ENCODE measurements around the gene CCDC127.

DNA sequence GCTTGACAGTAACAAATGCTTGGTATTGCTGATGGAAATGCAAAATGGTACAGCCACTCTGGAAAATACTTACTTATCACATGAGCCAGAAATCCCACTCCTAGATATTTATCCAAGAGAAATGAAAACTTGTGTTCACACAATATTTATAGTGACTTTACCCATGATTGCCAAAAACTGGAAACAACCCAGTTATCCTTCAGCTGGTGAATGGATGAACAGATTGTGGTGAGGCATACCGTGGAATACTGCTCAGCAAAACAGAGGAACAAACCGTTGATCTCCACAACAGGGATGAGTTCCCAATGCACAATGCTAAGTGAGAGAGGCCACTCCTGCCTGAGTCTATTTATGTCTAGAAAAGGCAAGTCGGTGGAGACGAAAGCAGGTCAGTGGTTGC lies 67.2 kb downstream of the CCDC127 start:
- TF ChIP-seq, protein P1, sequence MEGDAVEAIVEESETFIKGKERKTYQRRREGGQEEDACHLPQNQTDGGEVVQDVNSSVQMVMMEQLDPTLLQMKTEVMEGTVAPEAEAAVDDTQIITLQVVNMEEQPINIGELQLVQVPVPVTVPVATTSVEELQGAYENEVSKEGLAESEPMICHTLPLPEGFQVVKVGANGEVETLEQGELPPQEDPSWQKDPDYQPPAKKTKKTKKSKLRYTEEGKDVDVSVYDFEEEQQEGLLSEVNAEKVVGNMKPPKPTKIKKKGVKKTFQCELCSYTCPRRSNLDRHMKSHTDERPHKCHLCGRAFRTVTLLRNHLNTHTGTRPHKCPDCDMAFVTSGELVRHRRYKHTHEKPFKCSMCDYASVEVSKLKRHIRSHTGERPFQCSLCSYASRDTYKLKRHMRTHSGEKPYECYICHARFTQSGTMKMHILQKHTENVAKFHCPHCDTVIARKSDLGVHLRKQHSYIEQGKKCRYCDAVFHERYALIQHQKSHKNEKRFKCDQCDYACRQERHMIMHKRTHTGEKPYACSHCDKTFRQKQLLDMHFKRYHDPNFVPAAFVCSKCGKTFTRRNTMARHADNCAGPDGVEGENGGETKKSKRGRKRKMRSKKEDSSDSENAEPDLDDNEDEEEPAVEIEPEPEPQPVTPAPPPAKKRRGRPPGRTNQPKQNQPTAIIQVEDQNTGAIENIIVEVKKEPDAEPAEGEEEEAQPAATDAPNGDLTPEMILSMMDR (IDR thresholded peaks at IDR 0.05) = no peak
- no peak for TF ChIP-seq POLR2A (IDR thresholded peaks at IDR 0.05)
